K562 (cell line): ENCODE measurements around the gene USP48. TPM values are rescaled to one million over a fixed set of nuclear protein-coding genes. Genes with fewer than 3 reads are reported as not detected.

Source experiments
- CEBPZ ChIP-seq: fragments of 150-350 bp; IDR thresholded peaks from 2 replicates; pipeline ENCODE4 v1.6.1; 2014; ENCODE audit warnings: low read depth, mild to moderate bottlenecking, low read length, borderline replicate concordance
- CREBBP ChIP-seq: IDR thresholded peaks from one replicate; pipeline ENCODE4 v1.6.1; 2012; ENCODE audit warnings: low read depth, mild to moderate bottlenecking, control low read depth, inconsistent platforms, low read length
- EZH2 ChIP-seq: IDR thresholded peaks from 2 replicates; pipeline ENCODE4 v1.6.1; 2012; ENCODE audit warnings: low read depth, mild to moderate bottlenecking, inconsistent platforms, low read length, borderline replicate concordance
- MAFF ChIP-seq: IDR thresholded peaks from 2 replicates; pipeline ENCODE4 v1.6.1; 2012; ENCODE audit warnings: low read length, improper control_type of control experiment
- MNT ChIP-seq, 2 experiments: fragments of 450-650 bp; conservative IDR thresholded peaks; 2 replicates each; pipeline ENCODE4 v1.6.1; 2017; ENCODE audit warnings: mild to moderate bottlenecking in 2 of 2, moderate library complexity in 2 of 2
- NFATC3 ChIP-seq: fragments of 450-650 bp; IDR thresholded peaks from 2 replicates; pipeline ENCODE4 v1.6.1; 2017; ENCODE audit warnings: mild to moderate bottlenecking
- NR0B1 ChIP-seq: fragments of 450-650 bp; IDR thresholded peaks from one replicate; pipeline ENCODE4 v1.6.1; 2018; ENCODE audit warnings: mild to moderate bottlenecking, moderate library complexity; ENCODE audit not compliant: partially characterized antibody
- NUFIP1 ChIP-seq: fragments of 450-650 bp; IDR thresholded peaks from 2 replicates; pipeline ENCODE4 v1.6.1; 2018; ENCODE audit not compliant: partially characterized antibody
- POLR2H ChIP-seq: IDR thresholded peaks from 2 replicates; pipeline ENCODE4 v1.6.1; 2016; ENCODE audit warnings: missing genetic modification characterization, low read depth, mild to moderate bottlenecking, control low read depth, missing compliant biosample characterization, moderate library complexity
- RBM15 ChIP-seq: fragments of 200-400 bp; formaldehyde crosslinking; IDR thresholded peaks from 2 replicates; pipeline ENCODE4 v1.6.1; 2018; ENCODE audit warnings: mild to moderate bottlenecking, low read length, moderate library complexity; ENCODE audit not compliant: insufficient read depth
- TEAD1 ChIP-seq, 2 experiments: fragments of 450-650 bp in 1 of 2; sonication (generic) in 1 of 2; formaldehyde crosslinking; IDR thresholded peaks; 2 replicates each; pipeline versions ENCODE4 v1.4.0 to v1.8.0; 2020 to 2022; ENCODE audit warnings: mild to moderate bottlenecking in 2 of 2, missing genetic modification reagents in 1 of 2
- THRB ChIP-seq: fragments of 450-650 bp; formaldehyde crosslinking; conservative IDR thresholded peaks from 2 replicates; pipeline ENCODE4 v1.4.0; 2022; ENCODE audit warnings: mild to moderate bottlenecking, missing genetic modification characterization
- XRCC3 ChIP-seq: fragments of 450-650 bp; IDR thresholded peaks from 2 replicates; pipeline ENCODE4 v1.6.1; 2017; ENCODE audit warnings: mild to moderate bottlenecking, moderate library complexity
- XRCC4 ChIP-seq: IDR thresholded peaks from one replicate; pipeline ENCODE4 v1.6.1; 2011; ENCODE audit not compliant: insufficient read depth, insufficient read length; ENCODE audit errors: extremely low read depth
- ZFP1 ChIP-seq: fragments of 450-650 bp; formaldehyde crosslinking; IDR thresholded peaks from 2 replicates; pipeline ENCODE4 v1.4.0; 2020; ENCODE audit warnings: mild to moderate bottlenecking, mixed read lengths
- ZKSCAN1 ChIP-seq: fragments of 150-350 bp; IDR thresholded peaks from 2 replicates; pipeline ENCODE4 v1.6.1; 2016; ENCODE audit warnings: low read depth, low read length
- ZKSCAN8 ChIP-seq: fragments of 200-800 bp; sonication (Bioruptor generic); IDR thresholded peaks from 2 replicates; pipeline ENCODE4 v1.6.1; 2016; ENCODE audit warnings: missing genetic modification characterization, missing compliant biosample characterization
- ZNF324 ChIP-seq: fragments of 250-450 bp; sonication (Bioruptor Pico); IDR thresholded peaks from 2 replicates; pipeline ENCODE4 v1.4.0; 2020; ENCODE audit warnings: mild to moderate bottlenecking
- ZNF445 ChIP-seq: fragments of 250-450 bp; sonication (Bioruptor Pico); IDR thresholded peaks from 2 replicates; pipeline ENCODE4 v1.4.0; 2020; ENCODE audit warnings: low read depth, mild to moderate bottlenecking, moderate library complexity
- polyA plus RNA-seq, 8 experiments: library from polyadenylated mRNA; depleted of rRNA in 4 of 8; stranded (reverse) in 5 of 8; unstranded in 3 of 8; fragments of >200 nt; fragmentation: Nextera tagmentation in 2 of 8; fragmentation: Illumina TruSeq in 1 of 8; extraction: Ambion mirVana in 2 of 8; extraction: Trizol in 1 of 8; gene quantifications; 2 replicates each; pipeline versions ENCODE4 v1.2.1 to v1.2.3, GENCODE V29; 2011 to 2014; ENCODE audit warnings: inconsistent platforms in 1 of 8, missing spikeins in 1 of 8
- total RNA-seq, 7 experiments: library from RNA; depleted of rRNA in 6 of 7; stranded (reverse); fragments of >200 nt in 6 of 7; fragmentation: Illumina TruSeq in 2 of 7; extraction: Trizol in 2 of 7; gene quantifications; 2 replicates each; pipeline versions ENCODE4 v1.2.1 to v1.2.3, GENCODE V29; 2011 to 2021; ENCODE audit warnings: low replicate concordance in 1 of 7

USP48 gene
- total and polyA plus RNA-seq, 9 of the 15 experiments (the other 6 are each of a cell fraction or from before 2014, with no cell fraction given), result 23.3 to 123 (median 106) TPM

DNA sequence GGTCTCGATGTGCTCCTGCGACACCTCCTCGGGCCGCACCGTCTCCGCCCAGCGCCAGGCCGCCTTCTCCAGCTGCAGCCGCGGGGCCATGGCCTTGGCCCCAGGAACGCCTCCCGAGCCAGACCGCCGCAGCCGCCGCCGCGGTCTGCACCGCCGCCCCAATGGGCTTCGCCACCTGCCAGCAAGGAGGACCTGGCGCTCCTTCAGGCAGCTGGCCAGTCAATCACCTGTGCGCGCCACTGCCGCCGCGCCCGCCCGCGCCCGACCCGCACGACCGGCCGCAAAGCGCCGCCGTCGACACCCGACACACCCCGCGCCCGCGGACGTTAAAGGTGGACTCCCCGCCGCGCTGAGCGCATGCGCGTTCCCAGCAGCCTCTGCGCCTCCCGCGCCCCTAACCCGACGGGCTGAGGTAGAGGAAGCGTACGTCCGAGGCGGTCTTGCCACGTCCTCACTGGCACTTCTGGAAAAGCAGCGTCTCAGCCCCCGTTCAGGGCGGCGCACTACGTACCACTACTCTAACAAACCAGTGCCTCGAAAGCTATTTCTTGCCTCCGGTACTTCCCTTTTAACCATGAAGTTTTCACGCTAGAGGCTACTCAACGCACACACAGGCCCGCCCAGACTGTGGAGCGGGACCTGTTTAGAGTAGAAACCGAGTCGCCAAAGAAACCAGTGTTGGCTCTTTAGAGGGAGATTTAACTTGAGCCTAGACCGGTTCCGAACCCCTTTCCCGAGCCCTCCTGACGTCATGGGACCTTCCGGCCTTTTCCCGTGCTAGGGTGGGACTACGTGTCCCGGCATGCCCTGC is at the start of gene USP48 (continued):
- no peak for TF ChIP-seq XRCC3
- TF ChIP-seq ZKSCAN1, result no peak; the same call in 1 of the 2 replicates
- TF ChIP-seq NFATC3, result peak; percentile 46; the same call in 1 of the 2 replicates
- TF ChIP-seq ZKSCAN8 (CRISPR knock-in tag), result no peak
- TF ChIP-seq CREBBP, result no peak
- TF ChIP-seq TEAD1 (CRISPR knock-in tag; IDR thresholded peaks at IDR 0.05), result peak; percentile 51 to 87
- TF ChIP-seq ZNF445 (CRISPR knock-in tag), result no peak
- no peak for TF ChIP-seq CEBPZ
- TF ChIP-seq RBM15, result no peak
- no peak for TF ChIP-seq ZNF324 (CRISPR knock-in tag)
- no peak for TF ChIP-seq XRCC4
- TF ChIP-seq THRB (CRISPR knock-in tag), result peak; percentile 92
- TF ChIP-seq POLR2H (tag), result peak; percentile 93
- TF ChIP-seq MNT (conservative IDR thresholded peaks at IDR 0.05), result peak in 1 of 2 experiments; percentile 34; a peak in 3 of 4 replicates
- TF ChIP-seq NR0B1, result no peak
- no peak for TF ChIP-seq MAFF
- TF ChIP-seq ZFP1 (CRISPR knock-in tag), result no peak
- no peak for TF ChIP-seq EZH2
- peak; percentile 76 for TF ChIP-seq NUFIP1
